Regular cardiac myocyte (primary cell): ENCODE data around the gene AGXT2. TPM values are rescaled to one million over a fixed set of nuclear protein-coding genes. Genes with fewer than 3 reads are reported as not detected.

ENCODE experiments used
- total RNA-seq: library from RNA; depleted of rRNA; stranded (reverse); fragments of >200 nt; gene quantifications from 2 replicates; pipeline ENCODE4 v1.2.3, GENCODE V29; 2014

AGXT2 gene
- not detected in 2 replicates for total RNA-seq

GRCh38 chr5:35047785-35048404, at the start of gene AGXT2:
TSS of gene AGXT2 (minus strand) at chr5:35047949. CDS start at chr5:35047892, 57 bp downstream.

Other genes with a start within 250 kb of the AGXT2 start
- under 0.01 and 0.28 TPM in 2 replicates for gene TTC23L, start 208.8 kb downstream of the AGXT2 start, total RNA-seq
- 20.9 and 37.6 TPM in 2 replicates for gene RAD1, start 132.4 kb downstream of the AGXT2 start, total RNA-seq
- 40.0 and 73.8 TPM in 2 replicates for gene BRIX1, start 132.2 kb downstream of the AGXT2 start, total RNA-seq
- 44.0 and 53.5 TPM in 2 replicates for gene DNAJC21, start 118.4 kb downstream of the AGXT2 start, total RNA-seq
- under 0.01 TPM in 1 of 2 replicates, not detected in the other for gene PRLR, start 182.5 kb upstream of the AGXT2 start, total RNA-seq